HG02610 (cell line): ENCODE data around the gene STIM1.

Source experiments
- ATAC-seq: cut with Tn5 transposase; IDR thresholded peaks from one replicate; pipeline ENCODE4 v1.9.1; 2021; ENCODE audit warnings: mild to moderate bottlenecking, moderate library complexity; ENCODE audit not compliant: unreplicated experiment

The STIM1 gene

GRCh38 chr11:3909901-3910300 lies 54.4 kb downstream of the STIM1 start:
- ATAC-seq = no peak

DNA sequence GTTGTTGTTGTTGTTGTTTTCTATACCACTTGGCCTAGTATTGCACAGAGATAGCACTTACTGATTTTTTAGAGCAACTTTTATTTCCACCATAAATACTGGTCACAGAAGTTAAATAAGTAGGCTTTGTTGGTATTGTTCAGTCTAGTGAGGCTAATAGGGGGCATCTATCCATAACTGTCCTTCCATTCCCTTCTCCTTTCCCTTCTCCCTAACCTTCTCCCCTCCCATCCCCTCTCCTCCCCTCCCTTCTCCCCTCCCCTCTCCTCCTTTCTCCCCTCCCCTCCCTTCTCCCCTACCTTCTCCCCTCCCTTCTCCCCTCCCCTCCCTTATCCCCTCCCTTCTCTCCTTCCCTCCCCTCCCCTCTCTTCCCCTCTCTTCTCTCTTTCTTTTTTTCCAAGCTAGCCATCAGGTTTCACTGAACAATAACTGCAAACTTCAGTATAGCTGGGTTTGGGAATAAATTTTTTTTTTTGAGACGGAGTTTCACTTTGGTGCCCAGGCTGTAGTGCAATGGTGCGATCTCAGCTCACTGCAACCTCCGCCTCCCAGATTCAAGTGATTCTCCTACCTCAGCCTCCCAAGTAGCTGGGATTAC lies 56.5 kb downstream of the STIM1 start:
- no peak for ATAC-seq

- ATAC-seq = no peak
Observed at GRCh38 chr11:3913921-3914320, 58.5 kb downstream of the STIM1 start.

GRCh38 chr11:3914805-3915204 lies 59.3 kb downstream of the STIM1 start:
- no peak for ATAC-seq

- ATAC-seq = no peak
Observed at GRCh38 chr11:3916962-3917361, 61.5 kb downstream of the STIM1 start.

DNA sequence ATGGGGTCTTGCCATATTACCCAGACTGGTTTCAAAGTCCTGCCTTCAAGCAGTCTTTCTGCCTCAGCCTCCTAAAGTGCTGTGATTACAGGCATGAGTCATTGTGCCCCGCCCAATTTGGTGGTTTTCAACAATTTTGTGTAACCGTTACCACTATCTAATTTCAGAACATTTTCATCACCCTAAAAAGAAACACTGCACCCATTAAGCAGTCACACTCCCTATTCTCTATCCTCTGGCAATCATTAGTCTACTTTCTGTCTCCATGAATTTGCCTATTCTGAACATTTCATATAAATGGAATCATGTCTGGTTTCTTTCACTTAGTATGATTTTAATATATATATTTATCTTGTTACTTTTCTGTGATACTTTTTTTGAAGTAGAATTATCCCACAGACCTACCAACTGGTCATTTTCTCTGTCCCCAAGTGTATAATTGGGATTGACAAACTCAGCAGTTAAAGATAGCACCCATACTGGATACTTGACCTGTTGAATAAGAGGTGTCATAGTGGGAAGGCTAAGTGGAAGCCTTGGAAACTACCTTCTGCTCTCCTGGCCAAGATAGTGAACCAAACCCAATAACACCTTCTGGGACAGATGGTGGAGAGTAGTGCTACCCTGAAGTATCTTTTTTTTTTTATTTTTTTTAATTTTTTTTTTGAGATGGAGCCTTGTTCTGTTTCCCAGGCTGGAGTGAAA lies 64.8 kb downstream of the STIM1 start:
- ATAC-seq = peak; percentile 68

- ATAC-seq = no peak
Observed at GRCh38 chr11:3922056-3922455, 66.6 kb downstream of the STIM1 start.

- no peak for ATAC-seq
Observed at GRCh38 chr11:3925513-3925912, 70.0 kb downstream of the STIM1 start.

DNA sequence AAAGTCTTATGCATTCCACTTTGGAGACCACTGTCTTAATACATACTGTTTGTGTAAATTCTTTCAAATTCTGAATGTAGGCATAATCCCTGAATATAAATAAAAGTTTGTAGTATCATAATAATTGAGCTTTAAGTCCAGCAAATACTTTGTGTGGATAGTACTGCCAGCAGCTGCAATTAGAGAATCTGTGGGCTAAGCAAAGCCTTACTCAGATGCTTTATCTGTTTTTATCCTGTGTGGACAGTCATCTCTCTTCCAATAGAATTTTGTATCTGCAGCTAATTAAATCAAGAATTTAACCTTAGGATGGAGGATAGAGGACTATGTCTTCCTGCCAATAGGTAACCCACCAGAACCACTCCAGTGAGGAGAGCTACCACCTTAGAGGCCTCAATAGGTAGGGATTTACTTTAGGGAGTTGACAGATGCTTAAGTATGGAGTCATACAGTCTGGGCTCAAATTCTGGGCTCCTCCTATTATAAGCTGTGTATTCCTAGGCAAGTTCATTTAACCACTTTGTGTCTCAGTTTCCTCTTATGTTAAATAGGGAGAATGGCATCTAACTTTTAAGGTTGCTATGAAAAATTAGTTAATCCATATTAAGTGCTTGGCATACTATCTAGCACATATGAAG lies 71.1 kb downstream of the STIM1 start:
- ATAC-seq = no peak

DNA sequence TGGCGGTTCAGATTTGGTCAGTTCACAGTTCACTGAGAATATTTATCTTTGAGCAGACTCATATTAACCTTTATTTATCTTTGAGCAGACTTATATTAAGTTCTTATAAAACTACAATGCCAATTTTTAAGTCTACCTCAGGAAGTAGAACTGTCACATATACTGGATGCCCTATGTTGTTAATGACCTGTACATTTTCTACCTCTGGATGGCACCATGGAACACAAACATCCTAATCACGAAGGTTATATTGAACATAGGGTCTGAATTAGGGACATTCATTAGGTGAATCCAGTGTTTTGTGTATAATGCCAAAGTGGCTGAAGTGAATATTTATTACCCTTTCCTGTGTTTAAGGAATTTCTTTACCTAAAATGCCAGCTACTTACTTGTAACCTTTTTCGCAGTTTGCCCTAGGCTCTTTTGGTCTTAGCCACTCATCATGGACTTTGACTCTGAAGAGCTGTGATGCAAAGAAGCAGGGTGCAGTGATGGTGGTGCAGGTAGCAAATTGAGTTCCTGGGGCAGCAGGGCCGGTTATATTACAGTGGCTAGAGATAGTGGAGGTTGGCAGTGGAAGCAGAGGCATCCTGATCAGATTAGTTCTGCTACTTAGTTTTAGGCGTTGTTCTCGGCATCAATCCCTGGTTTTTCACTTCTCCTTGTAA lies 71.8 kb downstream of the STIM1 start:
- ATAC-seq = no peak

GRCh38 chr11:3929232-3929631 lies 73.8 kb downstream of the STIM1 start:
- no peak for ATAC-seq

GRCh38 chr11:3929649-3930048 lies 74.2 kb downstream of the STIM1 start:
- no peak for ATAC-seq

GRCh38 chr11:3932698-3933097 lies 77.2 kb downstream of the STIM1 start:
- no peak for ATAC-seq

DNA sequence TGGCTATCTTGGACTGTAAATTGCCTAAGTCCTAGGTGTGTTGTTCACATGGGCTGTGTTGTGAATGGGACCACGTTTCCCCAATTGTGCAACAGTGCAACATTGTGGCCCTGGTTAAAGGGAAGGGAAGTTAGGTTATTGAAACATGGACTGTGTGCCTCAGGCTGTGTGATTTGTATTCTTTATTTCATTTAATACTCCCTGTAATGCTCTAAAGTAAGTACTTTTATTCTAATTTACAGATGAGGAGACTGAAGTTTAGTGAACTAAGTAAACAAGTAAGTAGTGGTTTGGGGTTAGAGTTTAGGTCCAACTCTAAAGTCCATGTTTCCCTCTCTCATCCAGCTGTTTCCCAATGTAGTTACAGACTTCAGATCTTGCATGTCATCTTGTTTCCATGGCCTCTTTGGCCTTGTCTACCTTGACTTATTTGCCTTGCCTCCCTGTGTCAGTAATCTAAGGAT lies 77.7 kb downstream of the STIM1 start:
- no peak for ATAC-seq

DNA sequence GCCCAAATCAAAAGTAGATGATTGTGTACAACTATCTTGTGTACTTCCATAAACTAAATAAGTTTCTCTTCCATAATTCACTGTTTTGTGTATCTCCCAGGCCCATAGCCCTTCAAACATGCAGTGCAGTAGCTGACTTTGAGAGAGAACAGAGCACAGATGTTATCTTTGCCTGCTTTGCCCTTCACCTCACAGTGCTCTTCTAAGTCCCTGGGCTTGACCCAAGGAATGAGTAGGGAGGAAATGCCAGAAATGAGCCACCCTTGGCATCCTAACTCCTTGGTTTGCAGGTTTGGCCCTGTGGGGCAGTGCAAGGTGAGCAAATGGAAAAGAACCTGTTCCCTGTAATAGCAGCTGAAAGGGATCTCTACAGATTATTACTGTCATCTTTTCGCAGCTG lies 79.2 kb downstream of the STIM1 start:
- ATAC-seq = no peak

- no peak for ATAC-seq
Observed at GRCh38 chr11:3936517-3936916, 81.1 kb downstream of the STIM1 start.

GRCh38 chr11:3939211-3939610 lies 83.7 kb downstream of the STIM1 start:
- ATAC-seq = no peak

- ATAC-seq = no peak
Observed at GRCh38 chr11:3939651-3940190, 84.3 kb downstream of the STIM1 start.

DNA sequence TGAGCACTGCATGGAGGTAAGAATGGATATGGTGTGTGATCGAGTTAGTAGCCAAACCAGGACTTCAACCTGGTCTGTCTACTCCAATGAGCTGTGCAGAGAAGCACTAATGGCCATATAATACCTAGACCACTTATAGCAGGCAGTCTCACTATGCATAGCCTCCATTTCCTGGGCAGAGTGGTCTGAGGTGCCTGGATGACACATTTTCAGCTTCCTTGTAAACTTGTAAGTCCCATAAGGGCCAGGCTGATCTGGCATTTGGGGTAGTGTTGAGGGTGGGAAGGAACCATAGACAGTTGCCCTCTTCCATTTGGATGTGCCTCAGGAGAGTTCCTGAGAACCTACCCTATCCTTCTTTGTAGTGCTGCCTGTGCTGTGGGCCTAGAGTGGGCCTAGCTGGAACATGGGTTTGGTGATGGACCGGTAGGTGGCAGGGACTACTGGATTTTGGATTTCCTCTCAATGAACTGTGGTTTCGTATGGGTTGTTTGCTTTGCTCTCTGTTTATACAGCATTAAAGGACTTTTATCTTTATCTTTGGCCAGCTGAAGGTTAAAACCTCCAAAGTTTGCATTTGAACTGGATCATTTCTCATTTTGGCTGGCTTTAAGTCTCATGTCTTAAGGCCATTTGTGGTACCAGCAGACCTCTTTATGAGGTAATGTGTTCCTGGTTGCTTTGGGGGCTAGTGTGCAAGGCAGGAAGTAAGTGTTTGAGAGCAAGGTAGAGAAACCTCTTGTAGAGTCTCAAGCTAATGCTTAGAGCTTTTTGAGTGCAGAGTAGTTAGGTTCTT lies 86.9 kb downstream of the STIM1 start:
- ATAC-seq = peak; percentile 71

DNA sequence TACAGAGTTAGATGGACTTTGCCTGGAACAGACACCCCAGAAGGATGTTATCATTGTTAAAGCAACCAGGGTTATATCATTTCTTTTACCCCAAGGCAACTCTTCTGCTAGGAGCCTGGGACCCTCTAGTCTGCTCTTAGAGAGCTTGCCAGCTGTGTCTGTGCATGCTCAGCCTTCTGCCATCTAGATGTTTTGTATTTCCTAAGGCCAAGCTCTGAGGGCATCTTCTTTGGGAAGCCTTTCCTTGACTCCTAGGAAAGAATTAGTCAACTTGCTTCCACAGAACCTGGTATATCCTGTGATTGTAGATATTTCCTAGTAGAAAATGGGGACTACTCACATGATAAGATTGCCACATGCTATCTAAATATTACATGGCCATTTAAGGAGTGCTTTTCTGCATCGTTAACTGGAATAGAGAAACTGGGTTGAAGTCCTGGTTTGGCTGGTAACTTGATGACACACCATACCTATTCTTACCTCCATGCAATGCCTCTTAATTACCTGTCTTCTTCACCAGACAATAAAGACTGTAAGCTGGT lies 87.6 kb downstream of the STIM1 start:
- ATAC-seq = no peak
